WI38 (cell line): ENCODE measurements around the gene PPARG.

Source experiments
- H3K4me3 ChIP-seq: 2 replicates; pipeline ENCODE4 v1.5.1; 2011; ENCODE audit warnings: low read depth, mild to moderate bottlenecking, control low read depth, low read length
- TF ChIP-seq, protein P1 (sequence below): IDR thresholded peaks from 2 replicates; pipeline ENCODE4 v1.5.1; 2012; ENCODE audit warnings: low read depth, mild to moderate bottlenecking, control low read depth, low read length

PPARG gene

DNA sequence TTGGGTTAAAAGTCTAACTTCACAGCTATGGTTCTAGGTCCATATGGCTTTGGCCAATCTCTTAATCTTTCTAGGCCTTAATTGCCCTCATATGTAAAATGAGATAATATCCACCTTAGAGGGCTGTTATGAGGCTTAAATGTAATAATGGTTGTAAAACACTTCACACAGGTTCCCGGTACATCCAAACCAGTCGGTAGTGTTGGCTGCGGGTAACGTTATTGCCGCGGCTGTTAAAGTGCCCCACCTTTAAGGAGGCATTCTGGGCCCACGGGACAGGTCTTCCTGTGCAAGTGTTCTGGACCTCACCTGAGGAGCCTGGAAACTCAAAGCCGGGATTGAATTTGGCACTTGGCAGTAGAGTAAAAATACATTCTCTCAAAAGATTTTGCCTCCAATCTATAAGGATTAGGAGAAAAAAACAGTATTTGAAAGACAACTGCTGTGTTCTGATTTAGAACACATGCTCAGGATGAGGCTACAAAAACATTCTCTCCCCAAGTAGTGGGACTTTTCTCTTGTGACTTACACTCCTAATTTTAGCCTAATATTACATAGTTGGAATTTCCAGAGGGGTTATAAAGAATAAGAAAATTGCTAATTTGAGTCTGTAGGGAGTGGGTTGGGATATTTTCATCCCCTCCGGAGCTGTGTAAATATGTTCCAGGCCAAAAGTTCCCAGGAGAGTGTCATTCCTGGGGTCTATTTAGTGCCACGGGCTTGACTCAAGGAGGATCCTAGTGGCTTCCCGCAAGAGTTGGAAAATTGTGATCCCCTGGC is 150.5 kb downstream of the PPARG start:
- TF ChIP-seq, protein P1, sequence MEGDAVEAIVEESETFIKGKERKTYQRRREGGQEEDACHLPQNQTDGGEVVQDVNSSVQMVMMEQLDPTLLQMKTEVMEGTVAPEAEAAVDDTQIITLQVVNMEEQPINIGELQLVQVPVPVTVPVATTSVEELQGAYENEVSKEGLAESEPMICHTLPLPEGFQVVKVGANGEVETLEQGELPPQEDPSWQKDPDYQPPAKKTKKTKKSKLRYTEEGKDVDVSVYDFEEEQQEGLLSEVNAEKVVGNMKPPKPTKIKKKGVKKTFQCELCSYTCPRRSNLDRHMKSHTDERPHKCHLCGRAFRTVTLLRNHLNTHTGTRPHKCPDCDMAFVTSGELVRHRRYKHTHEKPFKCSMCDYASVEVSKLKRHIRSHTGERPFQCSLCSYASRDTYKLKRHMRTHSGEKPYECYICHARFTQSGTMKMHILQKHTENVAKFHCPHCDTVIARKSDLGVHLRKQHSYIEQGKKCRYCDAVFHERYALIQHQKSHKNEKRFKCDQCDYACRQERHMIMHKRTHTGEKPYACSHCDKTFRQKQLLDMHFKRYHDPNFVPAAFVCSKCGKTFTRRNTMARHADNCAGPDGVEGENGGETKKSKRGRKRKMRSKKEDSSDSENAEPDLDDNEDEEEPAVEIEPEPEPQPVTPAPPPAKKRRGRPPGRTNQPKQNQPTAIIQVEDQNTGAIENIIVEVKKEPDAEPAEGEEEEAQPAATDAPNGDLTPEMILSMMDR = no peak
- H3K4me3 ChIP-seq = no peak overlapping the region

DNA sequence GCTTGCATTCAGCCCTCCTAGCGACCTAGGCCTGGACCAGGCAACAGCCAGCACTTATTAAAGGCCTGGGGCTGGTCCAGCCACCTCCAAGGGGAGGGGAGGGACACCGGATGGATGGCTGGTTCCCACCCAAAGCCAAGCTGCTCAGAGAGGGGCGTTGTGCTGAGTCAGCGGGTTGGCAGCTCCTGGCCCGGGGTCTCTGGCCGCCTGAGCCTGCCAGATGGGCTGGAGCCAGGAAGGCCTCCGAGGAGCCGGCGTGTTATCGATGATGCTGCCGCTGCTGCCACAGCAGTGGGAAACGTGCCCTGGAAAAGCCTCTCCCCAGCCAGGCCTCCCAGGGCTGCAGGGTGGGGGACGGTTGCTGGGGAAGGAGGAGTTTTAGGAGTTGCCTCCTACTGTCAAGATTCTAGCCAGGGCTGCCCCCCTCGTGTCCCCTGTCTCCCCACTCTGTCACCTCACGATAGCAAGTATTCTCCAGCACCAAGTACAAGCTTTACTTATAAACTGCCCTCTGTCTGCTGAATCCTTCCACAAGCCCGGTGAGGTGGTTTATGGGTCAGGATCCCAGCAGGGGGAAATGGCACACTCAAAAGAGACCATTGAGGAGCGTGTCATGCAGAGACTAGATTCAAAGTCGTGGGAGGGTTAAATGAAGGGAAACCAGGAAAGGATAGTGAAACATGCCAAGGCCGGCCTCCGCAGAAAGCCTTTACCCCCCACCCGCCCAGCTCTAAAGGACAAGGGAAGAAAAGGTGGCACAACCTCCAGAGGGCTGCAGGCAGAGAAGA is 152.3 kb downstream of the PPARG start:
- TF ChIP-seq, protein P1 = no peak
- no peak overlapping the region for H3K4me3 ChIP-seq

- no peak overlapping the region for H3K4me3 ChIP-seq
Observed at GRCh38 chr3:12442654-12443501, 154.0 kb downstream of the PPARG start.

GRCh38 chr3:12443781-12444522 is 155.1 kb downstream of the PPARG start:
- TF ChIP-seq, protein P1 = no peak
- no peak overlapping the region for H3K4me3 ChIP-seq

More at GRCh38 chr3:12442654-12443501, 154.0 kb downstream of the PPARG start:
- TF ChIP-seq, protein P1 = no peak

DNA sequence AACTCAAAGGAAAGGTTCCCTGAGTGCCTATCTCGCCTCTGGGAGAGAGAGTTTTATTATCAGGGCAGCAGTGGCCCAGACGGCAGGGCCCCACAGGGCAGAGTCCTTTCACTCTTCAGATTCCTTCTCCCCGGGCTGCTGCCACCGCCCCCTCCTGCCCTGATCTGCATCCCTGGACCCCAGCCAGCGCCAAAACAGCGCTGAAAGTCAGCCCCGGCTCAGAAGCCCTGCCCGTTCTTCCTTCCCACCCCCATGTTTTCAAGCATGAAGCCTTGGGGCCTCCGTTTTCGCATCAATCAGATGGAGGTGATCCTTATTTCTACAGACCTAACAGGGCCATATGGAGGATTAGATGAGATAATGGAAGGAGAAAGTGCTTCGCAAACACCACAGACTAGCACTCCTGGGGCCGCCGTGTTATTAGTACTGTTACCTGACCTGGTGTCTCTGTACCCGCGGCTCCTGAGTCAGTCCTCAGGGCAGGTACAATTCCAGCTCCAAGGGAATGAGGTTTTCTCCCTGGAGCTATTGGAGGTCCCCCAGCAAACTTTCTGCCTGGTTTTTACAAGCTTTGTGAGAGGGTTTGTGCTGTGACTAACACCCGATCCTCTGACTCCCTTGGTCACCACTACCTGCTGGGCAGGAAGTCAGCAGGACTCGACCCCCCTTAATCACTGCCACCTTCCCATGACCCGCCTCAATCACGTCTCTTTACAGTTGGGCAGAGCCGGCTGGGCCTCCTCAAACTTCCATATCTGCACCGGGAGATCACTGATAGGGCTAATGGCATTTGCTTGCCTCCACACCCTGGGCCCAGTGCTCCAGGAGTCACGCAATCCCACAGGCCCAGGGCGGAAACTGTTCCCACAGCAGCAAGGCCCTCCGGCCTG is 156.0 kb downstream of the PPARG start:
- TF ChIP-seq, protein P1 = no peak
- no peak overlapping the region for H3K4me3 ChIP-seq
